HL-60/S4 treated with phorbol 12-myristate 13-acetate at 8.2 ng/mL for 4 days and 3 days (cell line): ENCODE results near the gene CD101.
"Not testable (repeated sequence)": the region's sequence is repeated elsewhere in the genome, so short reads cannot be mapped to it uniquely, and the experiment has no call there.

Source experiments
- in situ Hi-C: fragments of 300-500 bp; cut with MboI; formaldehyde crosslinking; loops from 2 replicates; pipeline ENCODE4 v1.15.0; 2022; ENCODE audit warnings: low sequenced_read_pairs

CD101 gene

GRCh38 chr1:117001254-117001927 is at the start of gene CD101:
TSS of gene CD101 (plus strand) at chr1:117001760. CDS start at chr1:117001818, 58 bp downstream.
- in situ Hi-C loops: no loop called here

GRCh38 chr1:116952738-116953275 is 48.8 kb upstream of the CD101 start:
- in situ Hi-C loops: no loop called here

GRCh38 chr1:116954440-116954839 is 47.1 kb upstream of the CD101 start:
- in situ Hi-C loops: no loop called here

- in situ Hi-C loops: no loop called here
These were observed 45.2 kb upstream of the CD101 start for GRCh38 chr1:116956378-116956777.

GRCh38 chr1:116957646-116958045 is 43.9 kb upstream of the CD101 start:
- in situ Hi-C loops: no loop called here

GRCh38 chr1:116958110-116958509 is 43.5 kb upstream of the CD101 start:
- in situ Hi-C loops: no loop called here

- in situ Hi-C loops: no loop called here
These were observed 42.6 kb upstream of the CD101 start for GRCh38 chr1:116958977-116959376.

- in situ Hi-C loops: no loop called here
These were observed 40.0 kb upstream of the CD101 start for GRCh38 chr1:116961606-116962005.

- in situ Hi-C loops: no loop called here
These were observed 38.4 kb upstream of the CD101 start for GRCh38 chr1:116962987-116963639.

GRCh38 chr1:116966791-116967190 is 34.8 kb upstream of the CD101 start:
- in situ Hi-C loops: no loop called here

- in situ Hi-C loops: no loop called here
These were observed 32.8 kb upstream of the CD101 start for GRCh38 chr1:116968724-116969123.

GRCh38 chr1:116971258-116971860 is 30.2 kb upstream of the CD101 start:
- in situ Hi-C loops: no loop called here

GRCh38 chr1:116971965-116972673 is 29.4 kb upstream of the CD101 start:
- in situ Hi-C loops: no loop called here

GRCh38 chr1:116972674-116973030 is 28.9 kb upstream of the CD101 start:
- in situ Hi-C loops: no loop called here

GRCh38 chr1:116980309-116980708 is 21.3 kb upstream of the CD101 start:
- in situ Hi-C loops: not testable (repeated sequence)

GRCh38 chr1:116981521-116982037 is 20.0 kb upstream of the CD101 start:
- in situ Hi-C loops: no loop called here

- in situ Hi-C loops: no loop called here
These were observed 19.1 kb upstream of the CD101 start for GRCh38 chr1:116982319-116983004.

GRCh38 chr1:116983112-116983511 is 18.4 kb upstream of the CD101 start:
- in situ Hi-C loops: no loop called here

- in situ Hi-C loops: no loop called here
These were observed 17.9 kb upstream of the CD101 start for GRCh38 chr1:116983678-116984077.

GRCh38 chr1:116984406-116985160 is 17.0 kb upstream of the CD101 start:
- in situ Hi-C loops: no loop called here
